Fibroblast of villous mesenchyme (primary cell): ENCODE data around the gene NT5C2. TPM values are rescaled to one million over a fixed set of nuclear protein-coding genes. Genes with fewer than 3 reads are reported as not detected.

Source experiments
- DNase-seq: peaks from one replicate; pipeline ENCODE4 v3.0.0-alpha.2; 2010; ENCODE audit warnings: low read depth
- H3K4me3 ChIP-seq: 2 replicates; pipeline ENCODE4 v1.5.1; 2011; ENCODE audit warnings: low read depth, mild to moderate bottlenecking, low read length
- CTCF ChIP-seq: IDR thresholded peaks from 2 replicates; pipeline ENCODE4 v1.5.1; 2012; ENCODE audit warnings: low read depth, mild to moderate bottlenecking, low read length; ENCODE audit not compliant: insufficient read depth
- total RNA-seq: library from RNA; depleted of rRNA; stranded (reverse); fragments of >200 nt; gene quantifications from 2 replicates; pipeline ENCODE4 v1.2.3, GENCODE V29; 2012

NT5C2 gene
- total RNA-seq, 1 donor, result 92.0 TPM

GRCh38 chr10:103083266-103083976 is 109.7 kb downstream of the NT5C2 start:
- TF ChIP-seq CTCF, result no peak
- no peak overlapping the region for H3K4me3 ChIP-seq
- no peak for DNase-seq

GRCh38 chr10:103082683-103083082 is 110.4 kb downstream of the NT5C2 start:
- no peak for DNase-seq
- no peak overlapping the region for H3K4me3 ChIP-seq
- no peak for TF ChIP-seq CTCF

GRCh38 chr10:103080891-103081581 is 112.0 kb downstream of the NT5C2 start:
- TF ChIP-seq CTCF, result no peak
- H3K4me3 ChIP-seq, result no peak overlapping the region
- no peak for DNase-seq

GRCh38 chr10:103079946-103080345 is 113.1 kb downstream of the NT5C2 start:
- TF ChIP-seq CTCF, result no peak
- DNase-seq, result no peak
- no peak overlapping the region for H3K4me3 ChIP-seq

GRCh38 chr10:103079100-103079499 is 114.0 kb downstream of the NT5C2 start:
- TF ChIP-seq CTCF, result no peak
- no peak for DNase-seq
- H3K4me3 ChIP-seq, result no peak overlapping the region

GRCh38 chr10:103078676-103079075 is 114.4 kb downstream of the NT5C2 start:
- TF ChIP-seq CTCF, result no peak
- no peak for DNase-seq
- no peak overlapping the region for H3K4me3 ChIP-seq

GRCh38 chr10:103078309-103078615 is 114.8 kb downstream of the NT5C2 start:
- TF ChIP-seq CTCF, result no peak
- no peak for DNase-seq

More at GRCh38 chr10:103078309-103078615, 114.8 kb downstream of the NT5C2 start:
- no peak overlapping the region for H3K4me3 ChIP-seq
